ENCODE data around the gene UGT2A3. TPM values are rescaled to one million over a fixed set of nuclear protein-coding genes. Genes with fewer than 3 reads are reported as not detected.
"Not testable (repeated sequence)": the region's sequence is repeated elsewhere in the genome, so short reads cannot be mapped to it uniquely, and the experiment has no call there.

Gene UGT2A3
- total RNA-seq, 1 donor from 2014 or later: not detected

GRCh38 chr4:68948985-68949384, 2.6 kb downstream of the UGT2A3 start:
- no peak overlapping the region for H3K4me3 Mint-ChIP-seq
- intact Hi-C loops (cut with micrococcal nuclease): no loop called here
- no peaks in the 10 kb centered on the region for H3K9me3 Mint-ChIP-seq
- no peaks in the 10 kb centered on the region for H3K4me1 Mint-ChIP-seq
- H3K27ac Mint-ChIP-seq: no peak overlapping the region
- H3K27me3 Mint-ChIP-seq: no peaks in the 10 kb centered on the region
- no peaks in the 10 kb centered on the region for H3K36me3 Mint-ChIP-seq (ENCODE audit: low read depth)
- no peak for DNase-seq

- H3K27me3 Mint-ChIP-seq: no peaks in the 10 kb centered on the region
- no peak overlapping the region for H3K27ac Mint-ChIP-seq
- no peaks in the 10 kb centered on the region for H3K36me3 Mint-ChIP-seq (ENCODE audit: low read depth)
- no peaks in the 10 kb centered on the region for H3K4me1 Mint-ChIP-seq
- intact Hi-C loops (cut with micrococcal nuclease): no loop called here
- no peak for DNase-seq
- no peaks in the 10 kb centered on the region for H3K9me3 Mint-ChIP-seq
- H3K4me3 Mint-ChIP-seq: no peak overlapping the region
Observed at GRCh38 chr4:68948044-68948743, 3.4 kb downstream of the UGT2A3 start.

GRCh38 chr4:68929076-68929737, 22.4 kb downstream of the UGT2A3 start:
- Mint-ChIP-seq H3K4me1 (no peaks in the 10 kb centered on the region), H3K4me3 (no peak overlapping the region), H3K9me3 (no peaks in the 10 kb centered on the region), H3K27ac (no peak overlapping the region), H3K27me3 (no peaks in the 10 kb centered on the region), H3K36me3 (ENCODE audit: low read depth) (no peaks in the 10 kb centered on the region)
- no peak for DNase-seq
- intact Hi-C loops (cut with micrococcal nuclease): no loop called here

- Mint-ChIP-seq H3K4me1 (no peaks in the 10 kb centered on the region), H3K27ac (no peak overlapping the region), H3K9me3 (no peaks in the 10 kb centered on the region), H3K4me3 (no peak overlapping the region), H3K27me3 (no peaks in the 10 kb centered on the region), H3K36me3 (ENCODE audit: low read depth) (no peaks in the 10 kb centered on the region)
- intact Hi-C loops (cut with micrococcal nuclease): no loop called here
- no peak for DNase-seq
Observed at GRCh38 chr4:68927165-68927564, 24.4 kb downstream of the UGT2A3 start.

- H3K4me1 Mint-ChIP-seq; H3K9me3 Mint-ChIP-seq; H3K27ac Mint-ChIP-seq; intact Hi-C loops (cut with micrococcal nuclease); DNase-seq; H3K36me3 Mint-ChIP-seq (ENCODE audit: low read depth); H3K27me3 Mint-ChIP-seq; H3K4me3 Mint-ChIP-seq: not testable (repeated sequence)
Observed at GRCh38 chr4:68922202-68922601, 29.4 kb downstream of the UGT2A3 start.

GRCh38 chr4:68921051-68921450, 30.6 kb downstream of the UGT2A3 start:
- H3K9me3 Mint-ChIP-seq: peaks cover 3% of the 10 kb centered on the region
- H3K4me3 Mint-ChIP-seq: no peak overlapping the region
- no peaks in the 10 kb centered on the region for H3K36me3 Mint-ChIP-seq (ENCODE audit: low read depth)
- H3K27ac Mint-ChIP-seq: no peak overlapping the region
- intact Hi-C loops (cut with micrococcal nuclease): no loop called here
- H3K4me1 Mint-ChIP-seq: no peaks in the 10 kb centered on the region
- no peaks in the 10 kb centered on the region for H3K27me3 Mint-ChIP-seq
- DNase-seq: no peak

GRCh38 chr4:68917016-68917415, 34.6 kb downstream of the UGT2A3 start:
- Mint-ChIP-seq H3K9me3 (peaks cover 3% of the 10 kb centered on the region), H3K36me3 (ENCODE audit: low read depth) (no peaks in the 10 kb centered on the region), H3K27ac (no peak overlapping the region), H3K27me3 (no peaks in the 10 kb centered on the region), H3K4me3 (no peak overlapping the region), H3K4me1 (no peaks in the 10 kb centered on the region)
- intact Hi-C loops (cut with micrococcal nuclease): no loop called here
- DNase-seq: no peak

GRCh38 chr4:68912807-68913206, 38.8 kb downstream of the UGT2A3 start:
- Mint-ChIP-seq H3K36me3 (ENCODE audit: low read depth) (no peaks in the 10 kb centered on the region), H3K27ac (no peak overlapping the region), H3K9me3 (no peaks in the 10 kb centered on the region), H3K4me1 (no peaks in the 10 kb centered on the region), H3K4me3 (no peak overlapping the region), H3K27me3 (no peaks in the 10 kb centered on the region)
- intact Hi-C loops (cut with micrococcal nuclease): no loop called here
- no peak for DNase-seq

GRCh38 chr4:68909385-68909784, 42.2 kb downstream of the UGT2A3 start:
- Mint-ChIP-seq H3K27ac (no peak overlapping the region), H3K9me3 (no peaks in the 10 kb centered on the region), H3K4me1 (no peaks in the 10 kb centered on the region), H3K36me3 (ENCODE audit: low read depth) (no peaks in the 10 kb centered on the region), H3K27me3 (no peaks in the 10 kb centered on the region), H3K4me3 (no peak overlapping the region)
- intact Hi-C loops (cut with micrococcal nuclease): no loop called here
- DNase-seq: no peak

- DNase-seq: no peak
- Mint-ChIP-seq H3K27ac (no peak overlapping the region), H3K4me3 (no peak overlapping the region), H3K9me3 (no peaks in the 10 kb centered on the region), H3K4me1 (no peaks in the 10 kb centered on the region), H3K27me3 (no peaks in the 10 kb centered on the region), H3K36me3 (ENCODE audit: low read depth) (no peaks in the 10 kb centered on the region)
- intact Hi-C loops (cut with micrococcal nuclease): no loop called here
Observed at GRCh38 chr4:68907788-68908700, 43.6 kb downstream of the UGT2A3 start.

- H3K36me3 Mint-ChIP-seq (ENCODE audit: low read depth): no peaks in the 10 kb centered on the region
- H3K4me1 Mint-ChIP-seq: no peaks in the 10 kb centered on the region
- intact Hi-C loops (cut with micrococcal nuclease): no loop called here
- no peak overlapping the region for H3K4me3 Mint-ChIP-seq
- no peak for DNase-seq
- H3K9me3 Mint-ChIP-seq: no peaks in the 10 kb centered on the region
- H3K27ac Mint-ChIP-seq: no peak overlapping the region
- H3K27me3 Mint-ChIP-seq: no peaks in the 10 kb centered on the region
Observed at GRCh38 chr4:68907245-68907644, 44.4 kb downstream of the UGT2A3 start.

- Mint-ChIP-seq H3K27ac (no peak overlapping the region), H3K4me3 (no peak overlapping the region), H3K4me1 (no peaks in the 10 kb centered on the region), H3K27me3 (no peaks in the 10 kb centered on the region), H3K9me3 (no peaks in the 10 kb centered on the region), H3K36me3 (ENCODE audit: low read depth) (no peaks in the 10 kb centered on the region)
- DNase-seq: no peak
- intact Hi-C loops (cut with micrococcal nuclease): no loop called here
Observed at GRCh38 chr4:68906780-68907137, 44.8 kb downstream of the UGT2A3 start.

GRCh38 chr4:68905939-68906779, 45.4 kb downstream of the UGT2A3 start:
- Mint-ChIP-seq H3K27me3 (no peaks in the 10 kb centered on the region), H3K4me3 (no peak overlapping the region), H3K36me3 (ENCODE audit: low read depth) (no peaks in the 10 kb centered on the region), H3K27ac (no peak overlapping the region), H3K4me1 (no peaks in the 10 kb centered on the region), H3K9me3 (no peaks in the 10 kb centered on the region)
- intact Hi-C loops (cut with micrococcal nuclease): no loop called here
- no peak for DNase-seq

Measured in activated CD4-positive, alpha-beta T cell treated with anti-CD3 and anti-CD28 coated beads, Interleukin-2, amount 10 ng/mL, durations not matched to agents 24 days and 14 days (primary cell).